Body of pancreas (tissue), 4 donors: Measurements from ENCODE around the gene TMEM117. TPM values are rescaled to one million over a fixed set of nuclear protein-coding genes. Genes with fewer than 3 reads are reported as not detected.

Experiments used
- ATAC-seq: fragments of 150-250 bp; one replicate; pipeline ENCODE4 v1.9.1; 2016
- DNase-seq, 4 donors: peaks; one replicate each; pipeline ENCODE4 v3.0.0-alpha.2; 2019
- H3K27ac ChIP-seq, 4 donors: fragments of 200-600 bp; sonication (generic); 1 replicate in 3 of 4; 2 replicates in 1 of 4; pipeline versions ENCODE4 v1.5.1 to v1.6.1; 2016 to 2019; ENCODE audit warnings: mild to moderate bottlenecking in 1 of 4, mixed read lengths in 1 of 4, moderate library complexity in 1 of 4
- H3K27me3 ChIP-seq, 2 donors: fragments of 200-600 bp; sonication (generic); one replicate each; pipeline ENCODE4 v1.6.0; 2016; ENCODE audit warnings: mild to moderate bottlenecking in 1 of 2
- H3K36me3 ChIP-seq, 2 donors: fragments of 200-600 bp; sonication (generic); replicated peaks in 1 of 2; 2 replicates each; pipeline ENCODE4 v1.5.1; 2016; ENCODE audit warnings: low read depth in 2 of 2; ENCODE audit not compliant: insufficient read depth in 1 of 2
- H3K4me1 ChIP-seq: fragments of 200-600 bp; sonication (generic); one replicate; pipeline ENCODE4 v1.6.0; 2016
- H3K4me3 ChIP-seq, 2 donors: fragments of 200-600 bp; sonication (generic); 1 replicate in 1 of 2; 2 replicates in 1 of 2; pipeline ENCODE4 v1.5.1; 2016 to 2019
- H3K9me3 ChIP-seq, 3 donors: fragments of 200-600 bp; sonication (generic); 1 replicate in 2 of 3; 2 replicates in 1 of 3; pipeline ENCODE4 v1.5.1; 2016
- CTCF ChIP-seq, 7 experiments: fragments of 450-650 bp in 4 of 7; fragments of 200-600 bp in 3 of 7; sonication (generic) in 3 of 7; IDR thresholded peaks; one replicate each; pipeline ENCODE4 v1.5.1; 2016 to 2019; ENCODE audit warnings: antibody characterized with exemption in 7 of 7
- POLR2A ChIP-seq, 3 donors: fragments of 450-650 bp; IDR thresholded peaks; one replicate each; pipeline ENCODE4 v1.6.1; 2016; ENCODE audit warnings: antibody characterized with exemption in 3 of 3, mild to moderate bottlenecking in 2 of 3
- WGBS, 2 donors: methylation state at CpG; one replicate each; pipeline ENCODE4 v1.1.5; 2017; 5-methylcytosine and 5-hydroxymethylcytosine counted together
- intact Hi-C: fragments of 100-400 bp; cut with DNase I; formaldehyde crosslinking; loops from one replicate; pipeline ENCODE4 v1.15.1; 2023
- total RNA-seq, 2 donors: library from RNA; depleted of rRNA; stranded (reverse); fragments of >200 nt; gene quantifications; one replicate each; pipeline ENCODE4 v1.1.0, GENCODE V29; 2016

TMEM117 gene
- total RNA-seq, 2 donors from 2014 or later: 19.2 to 23.4 TPM

- 70 to 78% methylated on average over 2 of the region's 2 CpGs for WGBS, 2 donors
- no peak overlapping the region for H3K27ac ChIP-seq
- TF ChIP-seq CTCF (IDR thresholded peaks at IDR 0.05) (no peak), POLR2A (IDR thresholded peaks at IDR 0.05) (no peak)
- intact Hi-C loops: no loop called here
- no peaks in the 10 kb centered on the region for H3K36me3 ChIP-seq
- H3K4me3 ChIP-seq: no peak overlapping the region
- H3K27me3 ChIP-seq: no peaks in the 10 kb centered on the region
- H3K9me3 ChIP-seq: no peaks in the 10 kb centered on the region
- ATAC-seq (no peak), DNase-seq (no peak)
- H3K4me1 ChIP-seq: peaks cover 2% of the 10 kb centered on the region
Measured at GRCh38 chr12:43812057-43812456, 23.8 kb upstream of the TMEM117 start.

GRCh38 chr12:43812926-43813325 lies 23.0 kb upstream of the TMEM117 start:
- TF ChIP-seq CTCF (IDR thresholded peaks at IDR 0.05): no peak
- no peak for TF ChIP-seq POLR2A (IDR thresholded peaks at IDR 0.05)
- ATAC-seq (no peak), DNase-seq (no peak)
- intact Hi-C loops: no loop called here
- H3K36me3 ChIP-seq: no peaks in the 10 kb centered on the region
- H3K4me3 ChIP-seq: no peak overlapping the region
- no peaks in the 10 kb centered on the region for H3K27me3 ChIP-seq
- no peaks in the 10 kb centered on the region for H3K9me3 ChIP-seq
- 88 to 91% methylated on average over 4 of the region's 4 CpGs for WGBS, 2 donors
- H3K27ac ChIP-seq: no peak overlapping the region
- H3K4me1 ChIP-seq: no peaks in the 10 kb centered on the region

- whole genome bisulfite sequencing, 2 donors: 72 to 78% methylated on average over 3 of the region's 3 CpGs
- no peak overlapping the region for H3K27ac ChIP-seq
- H3K27me3 ChIP-seq: no peaks in the 10 kb centered on the region
- no peaks in the 10 kb centered on the region for H3K36me3 ChIP-seq
- ATAC-seq (no peak), DNase-seq (no peak)
- H3K9me3 ChIP-seq: no peaks in the 10 kb centered on the region
- intact Hi-C loops: no loop called here
- H3K4me1 ChIP-seq: no peaks in the 10 kb centered on the region
- TF ChIP-seq CTCF (IDR thresholded peaks at IDR 0.05): no peak
- no peak for TF ChIP-seq POLR2A (IDR thresholded peaks at IDR 0.05)
- no peak overlapping the region for H3K4me3 ChIP-seq
Measured at GRCh38 chr12:43815416-43815815, 20.5 kb upstream of the TMEM117 start.

GRCh38 chr12:43816168-43816567 lies 19.7 kb upstream of the TMEM117 start:
- H3K4me3 ChIP-seq: no peak overlapping the region
- no peak for DNase-seq
- H3K27me3 ChIP-seq: no peaks in the 10 kb centered on the region
- ATAC-seq: no peak
- no peak overlapping the region for H3K27ac ChIP-seq
- H3K36me3 ChIP-seq: no peaks in the 10 kb centered on the region
- TF ChIP-seq POLR2A (IDR thresholded peaks at IDR 0.05): no peak
- no peak for TF ChIP-seq CTCF (IDR thresholded peaks at IDR 0.05)
- H3K9me3 ChIP-seq: no peaks in the 10 kb centered on the region
- 77 to 81% methylated on average over 3 of the region's 3 CpGs for WGBS, 2 donors
- H3K4me1 ChIP-seq: no peaks in the 10 kb centered on the region
- intact Hi-C loops: no loop called here

GRCh38 chr12:43824207-43824775 lies 11.6 kb upstream of the TMEM117 start:
- Histone ChIP-seq H3K27ac (no peak overlapping the region), H3K36me3 (no peaks in the 10 kb centered on the region), H3K27me3 (no peaks in the 10 kb centered on the region), H3K9me3 (no peaks in the 10 kb centered on the region), H3K4me3 (no peak overlapping the region), H3K4me1 (no peaks in the 10 kb centered on the region)
- TF ChIP-seq POLR2A (IDR thresholded peaks at IDR 0.05): no peak
- TF ChIP-seq CTCF (IDR thresholded peaks at IDR 0.05): no peak
- intact Hi-C loops: no loop called here
- WGBS, 2 donors: 84 to 91% methylated on average over 8 of the region's 8 CpGs
- no peak for ATAC-seq
- no peak for DNase-seq
